Measurements from ENCODE around the gene TNIK. TPM values are rescaled to one million over a fixed set of nuclear protein-coding genes. Genes with fewer than 3 reads are reported as not detected.

The TNIK gene
- total and polyA plus RNA-seq, 2 experiments from 2014 or later = 14.6 to 34.3 TPM

- TF ChIP-seq STAT1 (IDR thresholded peaks at IDR 0.05; ENCODE audit: unreplicated experiment) (no peak), NANOG (IDR thresholded peaks at IDR 0.05; ENCODE audit: borderline replicate concordance) (no peak), CTCF (conservative IDR thresholded peaks at IDR 0.05; ENCODE audit: low read depth in 2 of 2) (no peak), ZNF114 (CRISPR knock-in tag; IDR thresholded peaks at IDR 0.05) (no peak)
These were observed 176.4 kb downstream of the TNIK start (continued) for GRCh38 chr3:171283848-171284222.

- Mint-ChIP-seq H3K36me3 (ENCODE audit: low read depth) (no peaks in the 10 kb centered on the region), H3K27me3 (ENCODE audit: insufficient read depth, low read depth, poor library complexity) (peaks cover under 1% of the 10 kb centered on the region), H3K4me3 (no peak overlapping the region), H3K4me1 (peaks cover 21% of the 10 kb centered on the region), H3K27ac (no peak overlapping the region), H3K9me3 (no peaks in the 10 kb centered on the region)
- no peak overlapping the region for H2AFZ ChIP-seq
- H3K4me1 ChIP-seq (ENCODE audit: insufficient read depth) = peaks cover 11% of the 10 kb centered on the region; the same call in 1 of the 2 replicates
- peaks cover 8% of the 10 kb centered on the region for H3K79me2 ChIP-seq (replicated peaks; ENCODE audit: insufficient read depth)
- no peaks in the 10 kb centered on the region for H4K20me1 ChIP-seq (replicated peaks; ENCODE audit: insufficient read depth)
- no peaks in the 10 kb centered on the region for H3K9me2 ChIP-seq (ENCODE audit: insufficient read depth)
- H3F3A ChIP-seq (replicated peaks; ENCODE audit: low read depth) = no peaks in the 10 kb centered on the region
- no peak overlapping the region for H3K4me3 ChIP-seq
- ATAC-seq (no peak; the same call in 1 of the 3 replicates), DNase-seq (ENCODE audit: low spot score) (no peak)
- H3K4me2 ChIP-seq = no peak overlapping the region
- no peaks in the 10 kb centered on the region for H3K27me3 ChIP-seq (ENCODE audit: insufficient read depth)
- H3K36me3 ChIP-seq (ENCODE audit: insufficient read depth) = no peaks in the 10 kb centered on the region
- H3K27ac ChIP-seq (ENCODE audit: low read depth) = no peak overlapping the region
- TF ChIP-seq ZNF462 (CRISPR knock-in tag; IDR thresholded peaks at IDR 0.05) = no peak
- TF ChIP-seq EZH2phosphoT487 (IDR thresholded peaks at IDR 0.05; ENCODE audit: unreplicated experiment) = no peak
- no peak for TF ChIP-seq CTCF (conservative IDR thresholded peaks at IDR 0.05; ENCODE audit: low read depth in 2 of 2)
- no peak for TF ChIP-seq NANOG (IDR thresholded peaks at IDR 0.05; ENCODE audit: borderline replicate concordance)
- no peak for TF ChIP-seq EZH2 (IDR thresholded peaks at IDR 0.05; ENCODE audit: low read depth, unreplicated experiment)
- TF ChIP-seq JUNB (IDR thresholded peaks at IDR 0.05; ENCODE audit: unreplicated experiment) = no peak
- no peak for TF ChIP-seq REST (IDR thresholded peaks at IDR 0.05; ENCODE audit: unreplicated experiment)
- TF ChIP-seq CREB1 (CRISPR knock-in tag; IDR thresholded peaks at IDR 0.05; ENCODE audit: low read depth) = no peak
- TF ChIP-seq ZNF114 (CRISPR knock-in tag; IDR thresholded peaks at IDR 0.05) = no peak
- no peak for TF ChIP-seq STAT1 (IDR thresholded peaks at IDR 0.05; ENCODE audit: unreplicated experiment)
These were observed 176.9 kb downstream of the TNIK start for GRCh38 chr3:171283183-171283847.
